Limb (tissue), 2 donors: ENCODE measurements around the gene PAPPA.

Source experiments
- DNase-seq, 2 donors: peaks; one replicate each; pipeline ENCODE4 v3.0.0-alpha.2; 2016; ENCODE audit errors: extremely low spot score in 2 of 2

The PAPPA gene, protein sequence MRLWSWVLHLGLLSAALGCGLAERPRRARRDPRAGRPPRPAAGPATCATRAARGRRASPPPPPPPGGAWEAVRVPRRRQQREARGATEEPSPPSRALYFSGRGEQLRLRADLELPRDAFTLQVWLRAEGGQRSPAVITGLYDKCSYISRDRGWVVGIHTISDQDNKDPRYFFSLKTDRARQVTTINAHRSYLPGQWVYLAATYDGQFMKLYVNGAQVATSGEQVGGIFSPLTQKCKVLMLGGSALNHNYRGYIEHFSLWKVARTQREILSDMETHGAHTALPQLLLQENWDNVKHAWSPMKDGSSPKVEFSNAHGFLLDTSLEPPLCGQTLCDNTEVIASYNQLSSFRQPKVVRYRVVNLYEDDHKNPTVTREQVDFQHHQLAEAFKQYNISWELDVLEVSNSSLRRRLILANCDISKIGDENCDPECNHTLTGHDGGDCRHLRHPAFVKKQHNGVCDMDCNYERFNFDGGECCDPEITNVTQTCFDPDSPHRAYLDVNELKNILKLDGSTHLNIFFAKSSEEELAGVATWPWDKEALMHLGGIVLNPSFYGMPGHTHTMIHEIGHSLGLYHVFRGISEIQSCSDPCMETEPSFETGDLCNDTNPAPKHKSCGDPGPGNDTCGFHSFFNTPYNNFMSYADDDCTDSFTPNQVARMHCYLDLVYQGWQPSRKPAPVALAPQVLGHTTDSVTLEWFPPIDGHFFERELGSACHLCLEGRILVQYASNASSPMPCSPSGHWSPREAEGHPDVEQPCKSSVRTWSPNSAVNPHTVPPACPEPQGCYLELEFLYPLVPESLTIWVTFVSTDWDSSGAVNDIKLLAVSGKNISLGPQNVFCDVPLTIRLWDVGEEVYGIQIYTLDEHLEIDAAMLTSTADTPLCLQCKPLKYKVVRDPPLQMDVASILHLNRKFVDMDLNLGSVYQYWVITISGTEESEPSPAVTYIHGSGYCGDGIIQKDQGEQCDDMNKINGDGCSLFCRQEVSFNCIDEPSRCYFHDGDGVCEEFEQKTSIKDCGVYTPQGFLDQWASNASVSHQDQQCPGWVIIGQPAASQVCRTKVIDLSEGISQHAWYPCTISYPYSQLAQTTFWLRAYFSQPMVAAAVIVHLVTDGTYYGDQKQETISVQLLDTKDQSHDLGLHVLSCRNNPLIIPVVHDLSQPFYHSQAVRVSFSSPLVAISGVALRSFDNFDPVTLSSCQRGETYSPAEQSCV (N-terminal part only)

DNA sequence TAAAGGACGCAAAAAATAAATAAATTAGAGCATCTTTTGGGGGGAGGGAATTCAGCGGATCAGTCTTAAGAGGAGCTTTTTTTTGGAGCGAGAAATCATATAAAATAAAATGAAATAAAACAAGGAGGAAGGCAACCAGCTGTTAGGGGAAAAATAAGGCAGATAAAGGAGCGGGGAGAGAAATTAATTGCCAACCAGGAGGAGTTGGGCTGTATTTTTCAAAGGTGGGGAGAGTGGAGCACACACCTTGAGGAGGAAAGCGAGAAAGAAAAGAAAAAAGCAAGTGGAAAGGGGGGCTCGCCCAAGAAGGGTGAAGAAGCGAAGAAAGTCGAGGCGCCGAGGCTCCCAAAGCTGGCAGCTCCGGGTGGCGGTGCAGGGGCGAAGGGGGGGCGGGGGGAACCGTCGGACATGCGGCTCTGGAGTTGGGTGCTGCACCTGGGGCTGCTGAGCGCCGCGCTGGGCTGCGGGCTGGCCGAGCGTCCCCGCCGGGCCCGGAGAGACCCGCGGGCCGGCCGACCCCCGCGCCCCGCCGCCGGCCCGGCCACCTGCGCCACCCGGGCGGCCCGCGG is at the start of gene PAPPA:
PAPPA (plus strand) TSS at position 27 of the 569 bp plus-strand sequence; CDS start at position 409, 382 bp downstream.
- peak in 1 of 2 donors; percentile 56 for DNase-seq

DNA sequence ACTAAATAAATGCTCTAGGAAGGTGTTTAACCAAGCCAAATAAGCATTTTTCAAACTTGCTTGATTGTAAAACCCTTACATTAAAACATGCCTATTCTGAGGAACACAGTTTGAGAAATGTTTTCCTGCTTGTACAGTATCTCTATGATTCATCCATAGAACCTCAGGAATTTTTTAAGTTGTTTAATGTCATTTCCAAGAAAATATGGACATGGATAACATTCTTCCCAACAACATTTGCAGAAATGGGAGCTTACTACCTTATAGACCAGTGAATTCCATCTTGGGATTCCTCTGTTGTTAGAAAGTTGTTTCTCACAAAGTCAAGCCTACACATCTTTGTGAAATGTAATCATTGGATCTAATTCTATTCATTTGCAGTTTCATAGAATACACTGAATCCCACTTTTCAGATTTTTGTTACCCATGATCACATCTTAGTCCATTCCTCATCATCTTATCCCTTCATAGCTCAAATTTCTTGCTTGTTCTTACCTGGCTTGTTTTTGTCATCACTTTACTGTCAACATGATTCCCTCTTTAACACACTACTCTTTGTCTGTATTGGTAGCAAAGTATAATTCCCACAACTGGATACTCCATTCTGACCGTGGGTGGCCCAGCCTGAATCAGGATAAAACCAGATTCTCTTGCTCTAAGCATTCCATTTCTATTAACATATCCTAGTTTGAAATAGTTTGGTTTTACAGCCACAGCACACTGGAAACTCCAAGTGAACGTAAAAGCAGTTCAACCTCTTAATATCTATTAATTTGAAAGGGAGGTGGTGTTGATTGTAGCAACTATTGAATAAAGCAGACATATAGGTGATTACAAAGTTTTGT is 49.4 kb upstream of the PAPPA start:
- DNase-seq, result no peak

DNA sequence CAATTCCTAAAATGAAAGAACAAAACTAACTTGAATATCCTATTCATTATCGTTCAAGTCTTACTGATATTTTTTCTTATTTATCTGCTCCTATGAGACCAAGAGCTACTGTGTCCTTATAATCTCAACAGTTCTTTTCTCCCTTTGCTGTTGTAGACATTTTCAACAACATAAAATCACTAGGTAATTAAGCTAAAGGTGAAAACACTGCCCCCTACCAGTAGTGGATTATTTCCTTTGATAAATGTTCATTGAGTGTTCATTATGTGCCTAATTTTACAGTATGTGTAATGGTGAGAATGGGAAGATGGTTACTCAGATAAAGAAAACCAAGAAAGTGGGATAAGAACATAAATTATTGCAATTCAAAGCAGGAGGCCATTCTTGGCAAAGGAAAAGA is 41.4 kb upstream of the PAPPA start:
- no peak for DNase-seq

DNA sequence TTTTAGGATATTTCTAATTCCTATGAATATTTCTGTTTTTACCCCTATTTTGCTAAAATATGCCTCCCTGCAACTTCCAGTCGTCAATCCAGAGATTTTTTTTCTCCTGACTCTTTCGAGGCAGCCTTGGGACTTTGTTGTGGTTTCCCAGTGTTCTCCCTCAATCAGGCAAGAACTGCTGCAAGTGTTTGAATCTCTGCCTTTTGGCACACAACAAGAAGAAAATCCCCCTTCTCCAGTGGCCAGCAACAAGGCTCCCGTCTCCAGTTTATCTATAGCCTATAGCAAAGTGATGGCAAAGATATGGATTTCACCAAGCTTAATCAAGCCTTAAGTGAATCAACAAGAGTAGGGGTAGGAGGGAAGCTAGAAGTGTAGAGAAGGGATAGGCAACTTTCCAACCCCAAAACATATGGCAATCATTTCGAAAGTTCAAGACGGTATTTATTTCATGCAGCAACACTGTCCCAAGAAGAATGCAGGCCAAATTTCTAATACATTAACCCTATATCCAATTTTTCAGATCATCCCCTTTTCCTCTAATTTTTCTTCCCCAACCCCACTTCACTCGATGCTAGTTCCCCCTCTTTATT is 37.7 kb upstream of the PAPPA start:
- DNase-seq, result peak in 1 of 2 donors; percentile 7

DNA sequence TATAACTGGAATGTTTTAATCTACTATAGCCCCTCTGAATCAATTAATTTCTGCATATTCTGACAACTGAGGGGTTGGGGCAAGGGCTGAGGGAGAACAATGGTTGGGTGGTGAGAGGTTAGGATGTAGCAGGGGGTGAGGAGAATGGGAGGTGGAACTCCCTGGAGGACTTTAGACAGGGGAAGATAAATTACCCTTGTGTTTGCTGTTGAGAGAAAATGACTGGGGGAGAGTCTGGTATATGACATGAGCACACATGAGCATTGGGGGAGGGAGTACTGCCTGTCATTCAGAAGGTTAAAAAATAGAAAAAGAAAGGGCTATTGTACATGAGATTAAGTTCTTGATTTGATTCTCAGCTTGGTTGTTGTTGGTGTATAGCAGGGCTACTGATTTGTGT is 37.2 kb upstream of the PAPPA start:
- no peak for DNase-seq

GRCh38 chr9:116123171-116123570 is 30.4 kb upstream of the PAPPA start:
- DNase-seq, result no peak

- no peak for DNase-seq
Observed at GRCh38 chr9:116124472-116125040, 29.0 kb upstream of the PAPPA start.

GRCh38 chr9:116133163-116133562 is 20.4 kb upstream of the PAPPA start:
- no peak for DNase-seq

DNA sequence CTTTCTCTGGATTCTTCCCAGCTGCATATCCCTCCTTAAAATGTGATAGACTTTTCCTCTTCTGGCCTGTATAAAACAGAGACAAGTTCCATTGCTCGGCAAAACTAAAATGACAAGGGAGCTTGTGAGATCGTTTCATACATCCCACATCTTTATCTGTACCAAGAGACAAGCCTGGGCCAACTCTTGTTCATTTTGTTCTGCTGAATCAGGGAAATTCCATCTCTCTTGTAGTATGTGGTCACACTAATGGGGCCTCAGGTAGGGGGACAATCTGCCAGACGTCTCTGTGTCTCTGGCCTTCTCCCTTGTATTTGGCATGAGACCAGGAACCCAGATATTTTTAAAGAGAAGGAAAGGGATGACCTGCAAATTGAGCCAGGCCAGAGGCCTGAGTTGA is 18.6 kb upstream of the PAPPA start:
- no peak for DNase-seq

GRCh38 chr9:116137010-116137409 is 16.6 kb upstream of the PAPPA start:
- DNase-seq, result no peak

DNA sequence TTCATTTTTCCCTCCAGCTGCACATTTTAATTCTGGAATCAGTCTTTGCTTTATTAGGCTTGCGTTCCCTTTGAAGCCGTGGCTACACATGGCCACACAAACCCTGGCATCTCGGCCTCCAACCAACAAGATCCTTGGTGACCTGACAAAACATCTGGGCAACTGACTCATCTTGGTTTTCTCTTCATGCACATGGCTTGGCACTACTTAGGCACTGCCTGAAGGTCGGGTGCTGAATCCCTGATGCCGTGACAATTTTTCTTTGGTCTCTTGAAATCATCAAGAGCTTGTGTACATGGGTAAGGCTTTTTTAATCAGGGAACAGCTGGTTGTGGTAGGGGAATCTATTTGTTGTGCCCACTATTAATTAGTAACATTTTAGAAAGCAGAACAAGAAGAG is 16.0 kb upstream of the PAPPA start:
- DNase-seq, result no peak

- no peak for DNase-seq
Observed at GRCh38 chr9:116141864-116142561, 11.6 kb upstream of the PAPPA start.

- no peak for DNase-seq
Observed at GRCh38 chr9:116142706-116143492, 10.7 kb upstream of the PAPPA start.

GRCh38 chr9:116144038-116144437 is 9.6 kb upstream of the PAPPA start:
- DNase-seq, result no peak

DNA sequence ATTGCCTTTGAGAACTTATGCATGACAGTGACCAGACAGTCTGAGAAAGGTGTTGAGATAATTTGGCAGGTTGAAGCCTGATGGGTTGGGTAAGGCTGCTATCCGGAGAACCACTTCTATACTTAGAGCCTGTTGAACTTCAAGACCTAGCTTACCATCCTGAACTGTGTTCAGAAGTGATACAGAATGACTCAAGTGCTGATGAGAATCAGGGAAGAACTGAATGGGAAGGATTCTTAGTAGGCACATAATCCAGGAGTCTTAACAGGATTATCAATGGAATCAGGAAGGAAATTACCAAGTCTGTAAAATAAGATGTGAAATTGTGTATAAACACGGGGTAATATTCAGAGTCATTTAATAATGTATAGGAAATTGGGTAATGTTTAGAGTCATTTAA is 9.0 kb upstream of the PAPPA start:
- no peak for DNase-seq

GRCh38 chr9:116145036-116145435 is 8.6 kb upstream of the PAPPA start:
- DNase-seq, result no peak

DNA sequence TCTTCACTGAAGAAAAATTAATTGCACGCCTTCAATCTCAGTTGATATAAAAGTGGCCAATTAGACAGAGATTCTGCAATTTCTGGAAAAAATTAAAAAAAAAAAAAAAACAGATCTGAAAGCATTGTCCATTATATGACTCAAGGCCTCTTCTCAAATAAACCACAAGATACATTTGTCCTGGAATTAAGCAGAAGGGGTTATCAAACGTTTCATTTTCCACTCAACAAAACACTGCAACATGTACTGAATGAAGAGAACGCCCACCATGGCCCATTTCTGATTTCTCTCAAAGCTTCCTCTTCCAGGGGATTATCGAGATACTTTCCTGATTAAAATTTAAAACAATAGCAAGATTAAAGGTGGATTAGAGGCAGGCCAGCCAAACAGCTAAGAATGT is 5.8 kb upstream of the PAPPA start:
- no peak for DNase-seq

- peak in 1 of 2 donors; percentile 38 for DNase-seq
Observed at GRCh38 chr9:116149844-116150243, 3.7 kb upstream of the PAPPA start.
